KMS-11 (cell line): ENCODE measurements around the gene PDZD8.

ENCODE experiments used
- H2AFZ ChIP-seq: fragments of 200-600 bp; sonication (generic); 2 replicates; pipeline ENCODE4 v1.6.1; 2016; ENCODE audit warnings: antibody characterized with exemption, mixed run types, low read depth
- H3K27ac ChIP-seq: fragments of 200-600 bp; sonication (generic); 2 replicates; pipeline ENCODE4 v1.6.1; 2016; ENCODE audit warnings: mild to moderate bottlenecking, mixed run types
- H3K27me3 ChIP-seq: fragments of 200-600 bp; sonication (generic); 2 replicates; pipeline ENCODE4 v1.6.1; 2017; ENCODE audit warnings: mild to moderate bottlenecking, low read depth, mixed run types, moderate library complexity; ENCODE audit not compliant: insufficient read depth
- H3K36me3 ChIP-seq: fragments of 200-600 bp; sonication (generic); 2 replicates; pipeline ENCODE4 v1.6.1; 2017; ENCODE audit warnings: mild to moderate bottlenecking, mixed run types; ENCODE audit not compliant: insufficient read depth
- H3K4me1 ChIP-seq: fragments of 200-600 bp; sonication (generic); 2 replicates; pipeline ENCODE4 v1.6.1; 2016; ENCODE audit warnings: mild to moderate bottlenecking, low read depth, mixed run types; ENCODE audit not compliant: poor library complexity, severe bottlenecking
- H3K4me2 ChIP-seq: fragments of 200-600 bp; sonication (generic); 2 replicates; pipeline ENCODE4 v1.7.0; 2016; ENCODE audit warnings: mild to moderate bottlenecking, mixed run types
- H3K4me3 ChIP-seq: fragments of 200-600 bp; sonication (generic); IDR thresholded peaks from 2 replicates; pipeline ENCODE4 v1.6.1; 2017; ENCODE audit warnings: low read depth, low read length, mixed read lengths; ENCODE audit not compliant: insufficient read depth
- H3K79me2 ChIP-seq: fragments of 200-600 bp; sonication (generic); 2 replicates; pipeline ENCODE4 v1.6.1; 2016; ENCODE audit warnings: low read depth, mixed run types; ENCODE audit not compliant: insufficient read depth
- H3K9ac ChIP-seq: fragments of 200-600 bp; sonication (generic); 2 replicates; pipeline ENCODE4 v1.6.1; 2016; ENCODE audit warnings: mild to moderate bottlenecking, mixed run types
- H4K20me1 ChIP-seq: fragments of 200-600 bp; sonication (generic); 2 replicates; pipeline ENCODE4 v1.6.1; 2016; ENCODE audit warnings: mild to moderate bottlenecking, mixed run types; ENCODE audit not compliant: insufficient read depth
- TF ChIP-seq, protein P1 (sequence below): fragments of 200-600 bp; sonication (generic); conservative IDR thresholded peaks from 2 replicates; pipeline ENCODE4 v1.6.1; 2017; ENCODE audit warnings: low read depth, mild to moderate bottlenecking, antibody characterized with exemption, low read length, moderate library complexity, mixed read lengths

PDZD8 gene

DNA sequence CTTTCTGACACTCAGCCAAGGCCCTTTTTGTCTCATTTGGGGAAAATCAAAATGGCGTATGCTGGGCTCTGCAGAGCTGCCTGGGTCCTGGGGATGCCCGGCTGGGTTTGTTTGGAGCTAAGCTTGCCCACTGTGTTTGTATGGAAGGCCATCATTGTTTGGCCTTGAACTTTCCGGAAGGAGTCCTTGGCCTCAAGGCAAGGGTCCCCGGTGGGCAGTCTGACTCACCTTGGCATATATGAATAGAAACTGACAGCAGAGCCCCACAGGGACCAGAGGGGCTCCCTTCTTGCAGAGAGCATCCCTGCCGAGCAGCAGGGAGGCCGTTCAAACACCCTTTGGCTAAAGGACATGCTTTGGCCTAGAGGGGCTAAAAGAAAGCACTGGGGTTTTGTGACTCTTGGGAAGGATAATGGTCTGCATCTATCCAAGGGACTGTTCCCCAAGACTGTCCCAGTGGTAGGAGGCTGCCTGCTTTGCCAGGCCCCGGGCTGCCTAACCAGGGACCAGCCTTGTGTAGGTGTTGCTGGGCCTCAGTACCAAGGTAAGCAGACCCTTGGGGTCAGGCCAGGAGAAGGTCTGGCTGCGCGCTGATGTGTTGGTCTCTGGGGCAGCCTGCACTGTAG is 119.3 kb downstream of the PDZD8 start:
- no peak overlapping the region for H3K27ac ChIP-seq
- H3K4me2 ChIP-seq = no peak overlapping the region
- no peaks in the 10 kb centered on the region for H3K79me2 ChIP-seq
- H3K27me3 ChIP-seq = no peaks in the 10 kb centered on the region
- H3K36me3 ChIP-seq = no peaks in the 10 kb centered on the region
- no peaks in the 10 kb centered on the region for H3K4me1 ChIP-seq
- no peak overlapping the region for H3K9ac ChIP-seq
- TF ChIP-seq, protein P1, sequence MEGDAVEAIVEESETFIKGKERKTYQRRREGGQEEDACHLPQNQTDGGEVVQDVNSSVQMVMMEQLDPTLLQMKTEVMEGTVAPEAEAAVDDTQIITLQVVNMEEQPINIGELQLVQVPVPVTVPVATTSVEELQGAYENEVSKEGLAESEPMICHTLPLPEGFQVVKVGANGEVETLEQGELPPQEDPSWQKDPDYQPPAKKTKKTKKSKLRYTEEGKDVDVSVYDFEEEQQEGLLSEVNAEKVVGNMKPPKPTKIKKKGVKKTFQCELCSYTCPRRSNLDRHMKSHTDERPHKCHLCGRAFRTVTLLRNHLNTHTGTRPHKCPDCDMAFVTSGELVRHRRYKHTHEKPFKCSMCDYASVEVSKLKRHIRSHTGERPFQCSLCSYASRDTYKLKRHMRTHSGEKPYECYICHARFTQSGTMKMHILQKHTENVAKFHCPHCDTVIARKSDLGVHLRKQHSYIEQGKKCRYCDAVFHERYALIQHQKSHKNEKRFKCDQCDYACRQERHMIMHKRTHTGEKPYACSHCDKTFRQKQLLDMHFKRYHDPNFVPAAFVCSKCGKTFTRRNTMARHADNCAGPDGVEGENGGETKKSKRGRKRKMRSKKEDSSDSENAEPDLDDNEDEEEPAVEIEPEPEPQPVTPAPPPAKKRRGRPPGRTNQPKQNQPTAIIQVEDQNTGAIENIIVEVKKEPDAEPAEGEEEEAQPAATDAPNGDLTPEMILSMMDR = no peak
- H4K20me1 ChIP-seq = no peaks in the 10 kb centered on the region
- H2AFZ ChIP-seq = no peak overlapping the region
- H3K4me3 ChIP-seq = no peak overlapping the region

DNA sequence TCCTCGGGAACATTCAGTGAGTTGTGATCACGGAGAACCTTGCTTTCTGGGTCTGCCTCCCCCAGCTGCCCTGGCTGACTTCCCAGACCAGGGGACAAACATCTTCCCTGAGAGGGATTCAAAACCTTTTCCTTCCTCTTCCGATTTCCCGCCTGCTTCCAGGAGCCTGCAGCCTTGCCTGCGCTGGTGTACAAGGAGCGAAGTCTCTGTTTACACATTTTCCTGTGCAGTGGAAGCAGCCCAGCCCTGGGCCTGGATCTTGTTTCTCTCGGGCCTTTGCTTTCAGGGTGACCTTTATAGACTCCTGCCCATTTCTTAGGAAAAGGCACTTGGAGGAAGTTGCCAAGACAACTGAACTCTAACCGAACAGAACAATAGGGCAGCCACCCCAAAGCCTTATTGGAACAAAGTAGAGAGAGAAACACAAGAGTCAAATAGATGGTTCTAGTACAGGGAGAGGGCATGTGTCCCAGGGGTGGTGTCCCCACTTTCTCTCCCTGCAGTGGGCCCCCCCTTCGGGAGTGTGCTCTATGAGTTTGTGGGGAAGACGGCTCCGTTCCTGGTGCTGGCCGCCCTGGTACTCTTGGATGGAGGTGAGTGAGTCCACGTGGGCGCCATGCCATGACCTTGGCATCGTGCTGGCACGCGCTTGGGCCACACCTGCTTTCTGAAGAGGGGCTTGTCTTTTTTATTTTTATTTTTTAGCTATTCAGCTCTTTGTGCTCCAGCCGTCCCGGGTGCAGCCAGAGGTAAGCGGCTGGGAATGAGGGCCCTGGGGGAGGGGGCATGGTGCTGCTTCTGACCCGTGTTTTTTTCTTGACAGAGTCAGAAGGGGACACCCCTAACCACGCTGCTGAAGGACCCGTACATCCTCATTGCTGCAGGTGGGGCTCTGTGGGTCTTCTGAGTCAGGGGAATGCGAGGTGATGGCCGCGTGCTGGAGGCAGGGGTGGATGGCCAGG is 120.2 kb downstream of the PDZD8 start:
- TF ChIP-seq, protein P1 = no peak

DNA sequence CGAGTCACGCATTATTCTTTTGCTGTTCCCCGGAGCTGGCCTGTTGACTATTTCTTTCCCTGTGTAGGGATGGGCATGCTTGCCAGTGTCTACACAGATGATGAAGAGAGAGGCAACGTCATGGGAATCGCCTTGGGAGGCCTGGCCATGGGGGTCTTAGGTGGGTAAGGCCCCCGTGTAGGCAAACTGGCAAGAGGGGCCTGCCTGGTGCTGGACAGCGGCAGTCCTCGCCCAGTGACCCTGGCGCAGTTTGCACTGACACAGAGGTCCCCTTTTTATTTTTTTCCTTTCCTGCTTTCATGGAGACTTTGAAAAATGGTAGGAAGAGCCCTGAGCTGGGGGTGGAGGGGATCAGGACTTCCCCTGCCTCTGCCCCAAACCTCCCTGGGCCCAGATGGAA is 120.9 kb downstream of the PDZD8 start:
- H3K79me2 ChIP-seq = no peaks in the 10 kb centered on the region
- H3K4me2 ChIP-seq = no peak overlapping the region
- no peaks in the 10 kb centered on the region for H4K20me1 ChIP-seq
- no peak overlapping the region for H3K4me3 ChIP-seq
- H3K27ac ChIP-seq = no peak overlapping the region
- no peak overlapping the region for H2AFZ ChIP-seq
- TF ChIP-seq, protein P1 = no peak
- no peaks in the 10 kb centered on the region for H3K36me3 ChIP-seq
- no peak overlapping the region for H3K9ac ChIP-seq
- no peaks in the 10 kb centered on the region for H3K27me3 ChIP-seq
- H3K4me1 ChIP-seq = no peaks in the 10 kb centered on the region

More for the DNA sequence above, 120.2 kb downstream of the PDZD8 start:
- no peaks in the 10 kb centered on the region for H3K79me2 ChIP-seq
- no peak overlapping the region for H2AFZ ChIP-seq
- H4K20me1 ChIP-seq = no peaks in the 10 kb centered on the region
- no peak overlapping the region for H3K9ac ChIP-seq
- H3K27ac ChIP-seq = no peak overlapping the region
- no peak overlapping the region for H3K4me3 ChIP-seq
- no peaks in the 10 kb centered on the region for H3K27me3 ChIP-seq
- H3K4me1 ChIP-seq = no peaks in the 10 kb centered on the region
- H3K4me2 ChIP-seq = no peak overlapping the region
- no peaks in the 10 kb centered on the region for H3K36me3 ChIP-seq

DNA sequence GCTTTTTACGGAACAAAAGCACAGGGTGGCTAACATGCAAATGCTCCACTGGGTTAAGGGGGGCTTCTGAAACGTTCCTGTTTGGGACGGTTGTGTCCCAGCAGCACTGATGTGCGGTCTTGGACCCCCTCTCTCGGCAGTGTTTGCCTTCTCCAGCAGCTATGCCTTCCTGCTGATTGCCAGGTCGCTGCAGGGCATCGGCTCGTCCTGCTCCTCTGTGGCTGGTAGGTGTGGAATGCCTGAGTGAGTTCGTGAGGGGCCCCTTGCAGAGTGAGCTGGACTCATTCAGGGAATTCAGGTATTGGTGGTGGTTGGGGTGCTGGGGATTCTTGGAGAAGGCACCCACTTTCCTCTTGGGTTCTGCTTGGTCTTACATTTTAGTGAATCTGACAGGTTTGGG is 121.3 kb downstream of the PDZD8 start:
- Histone ChIP-seq H3K79me2 (no peaks in the 10 kb centered on the region), H3K4me3 (no peak overlapping the region), H3K36me3 (no peaks in the 10 kb centered on the region), H2AFZ (no peak overlapping the region), H3K4me1 (no peaks in the 10 kb centered on the region), H3K9ac (no peak overlapping the region), H4K20me1 (no peaks in the 10 kb centered on the region), H3K4me2 (no peak overlapping the region), H3K27ac (no peak overlapping the region), H3K27me3 (no peaks in the 10 kb centered on the region)
- TF ChIP-seq, protein P1 = no peak
